ENCODE data around the gene SMC4. TPM values are rescaled to one million over a fixed set of nuclear protein-coding genes. Genes with fewer than 3 reads are reported as not detected.

SMC4 gene
- total and polyA plus RNA-seq, 11 donors: 14.0 to 27.3 (median 18.4) TPM

GRCh38 chr3:160477750-160478149 lies 78.3 kb downstream of the SMC4 start:
- Histone ChIP-seq H3K27ac (no peak overlapping the region), H3K4me1 (no peaks in the 10 kb centered on the region), H3K36me3 (no peaks in the 10 kb centered on the region), H3K27me3 (no peaks in the 10 kb centered on the region), H3K4me3 (no peak overlapping the region), H3K9me3 (no peaks in the 10 kb centered on the region)
- ATAC-seq (peak in 2 of 4 donors; percentile 26 to 31), DNase-seq (no peak)
- intact Hi-C loops (cut with DNase I): no loop called here
- 59 to 69% (median 64%) methylated on average over 5 of the region's 5 CpGs for WGBS, 4 donors
- TF ChIP-seq CTCF (IDR thresholded peaks at IDR 0.05): no peak
- no peak for TF ChIP-seq POLR2A (IDR thresholded peaks at IDR 0.05)

GRCh38 chr3:160478338-160478737 lies 78.9 kb downstream of the SMC4 start:
- ATAC-seq (no peak), DNase-seq (no peak)
- H3K36me3 ChIP-seq: no peaks in the 10 kb centered on the region
- intact Hi-C loops (cut with DNase I): no loop called here
- H3K4me3 ChIP-seq: no peak overlapping the region
- H3K27me3 ChIP-seq: no peaks in the 10 kb centered on the region
- no peaks in the 10 kb centered on the region for H3K4me1 ChIP-seq
- H3K27ac ChIP-seq: no peak overlapping the region
- no peaks in the 10 kb centered on the region for H3K9me3 ChIP-seq
- TF ChIP-seq POLR2A (IDR thresholded peaks at IDR 0.05): no peak
- no peak for TF ChIP-seq CTCF (IDR thresholded peaks at IDR 0.05)
- 82 to 91% (median 88%) methylated on average over 5 of the region's 5 CpGs for WGBS, 4 donors

- TF ChIP-seq CTCF (IDR thresholded peaks at IDR 0.05): no peak
- TF ChIP-seq POLR2A (IDR thresholded peaks at IDR 0.05): no peak
- 90 to 94% (median 92%) methylated on average over 10 of the region's 10 CpGs for WGBS, 4 donors
- DNase-seq (no peak), ATAC-seq (no peak)
- Histone ChIP-seq H3K27ac (no peak overlapping the region), H3K36me3 (no peaks in the 10 kb centered on the region), H3K4me1 (no peaks in the 10 kb centered on the region), H3K9me3 (no peaks in the 10 kb centered on the region), H3K27me3 (no peaks in the 10 kb centered on the region), H3K4me3 (no peak overlapping the region)
- intact Hi-C loops (cut with DNase I): no loop called here
Measured at GRCh38 chr3:160479376-160479775, 79.9 kb downstream of the SMC4 start.

- TF ChIP-seq POLR2A (IDR thresholded peaks at IDR 0.05) (no peak), CTCF (IDR thresholded peaks at IDR 0.05) (no peak)
- intact Hi-C loops (cut with DNase I): no loop called here
- no peak overlapping the region for H3K4me3 ChIP-seq
- no peaks in the 10 kb centered on the region for H3K9me3 ChIP-seq
- whole genome bisulfite sequencing, 4 donors: 92 to 98% (median 94%) methylated on average over 5 of the region's 5 CpGs
- no peaks in the 10 kb centered on the region for H3K36me3 ChIP-seq
- ATAC-seq (no peak), DNase-seq (no peak)
- no peak overlapping the region for H3K27ac ChIP-seq
- H3K27me3 ChIP-seq: no peaks in the 10 kb centered on the region
- peaks cover 0 to 3% (median 0%) of the 10 kb centered on the region in 12 donors for H3K4me1 ChIP-seq
Measured at GRCh38 chr3:160480931-160481330, 81.5 kb downstream of the SMC4 start.

Data from heart left ventricle (tissue), 16 donors.